Liver (tissue), 9 donors: ENCODE results near the gene CD28. TPM values are rescaled to one million over a fixed set of nuclear protein-coding genes. Genes with fewer than 3 reads are reported as not detected.

Experiments
- DNase-seq: peaks from one replicate; pipeline ENCODE4 v3.0.0-alpha.2; 2017; ENCODE audit warnings: low spot score
- H3K27ac ChIP-seq, 2 donors: one replicate each; pipeline ENCODE4 v1.7.0; 2013; ENCODE audit warnings: inconsistent platforms in 2 of 2, low read length in 2 of 2, control low read depth in 1 of 2, low read depth in 1 of 2, mild to moderate bottlenecking in 1 of 2
- H3K27me3 ChIP-seq, 4 donors: one replicate each; pipeline versions ENCODE4 v1.6.1 to v1.7.0; 2013; ENCODE audit warnings: low read length in 3 of 4, inconsistent platforms in 1 of 4, mild to moderate bottlenecking in 1 of 4, moderate library complexity in 1 of 4; ENCODE audit not compliant: control insufficient read depth in 4 of 4, insufficient read depth in 4 of 4
- H3K36me3 ChIP-seq, 4 donors: one replicate each; pipeline versions ENCODE4 v1.6.1 to v1.7.0; 2013; ENCODE audit warnings: low read length in 3 of 4, mild to moderate bottlenecking in 3 of 4, low read depth in 1 of 4, moderate library complexity in 1 of 4; ENCODE audit not compliant: control insufficient read depth in 4 of 4, insufficient read depth in 3 of 4
- H3K4me1 ChIP-seq, 4 donors: one replicate each; pipeline versions ENCODE4 v1.6.1 to v1.7.0; 2013; ENCODE audit warnings: low read length in 3 of 4, mild to moderate bottlenecking in 3 of 4, moderate library complexity in 1 of 4; ENCODE audit not compliant: control insufficient read depth in 4 of 4, insufficient read depth in 4 of 4
- H3K4me3 ChIP-seq, 3 donors: one replicate each; pipeline versions ENCODE4 v1.6.1 to v1.7.0; 2013; ENCODE audit warnings: low read length in 3 of 3, control low read depth in 1 of 3, low read depth in 1 of 3, mild to moderate bottlenecking in 1 of 3
- H3K9ac ChIP-seq, 2 donors: one replicate each; pipeline ENCODE4 v1.7.0; 2013; ENCODE audit warnings: low read length in 2 of 2, mild to moderate bottlenecking in 2 of 2, moderate library complexity in 2 of 2, control low read depth in 1 of 2, low read depth in 1 of 2
- H3K9me3 ChIP-seq, 4 donors: one replicate each; pipeline versions ENCODE4 v1.6.1 to v1.7.0; 2013; ENCODE audit warnings: low read length in 3 of 4; ENCODE audit not compliant: control insufficient read depth in 4 of 4
- EGR1 ChIP-seq, 2 donors: IDR thresholded peaks; 2 replicates each; pipeline ENCODE4 v1.6.1; 2016 to 2018; ENCODE audit warnings: antibody characterized with exemption in 2 of 2, low read depth in 2 of 2
- FOXA1 ChIP-seq: IDR thresholded peaks from 2 replicates; pipeline ENCODE4 v1.6.1; 2016; ENCODE audit warnings: antibody characterized with exemption
- FOXA2 ChIP-seq: IDR thresholded peaks from 2 replicates; pipeline ENCODE4 v1.6.1; 2016; ENCODE audit warnings: antibody characterized with exemption
- GABPA ChIP-seq, 2 donors: IDR thresholded peaks in 1 of 2; conservative IDR thresholded peaks in 1 of 2; 2 replicates each; pipeline ENCODE4 v1.6.1; 2016; ENCODE audit warnings: antibody characterized with exemption in 2 of 2, mild to moderate bottlenecking in 1 of 2, moderate library complexity in 1 of 2
- HNF4A ChIP-seq, 2 donors: conservative IDR thresholded peaks; 2 replicates each; pipeline ENCODE4 v1.6.1; 2016; ENCODE audit warnings: antibody characterized with exemption in 2 of 2, mild to moderate bottlenecking in 2 of 2
- HNF4G ChIP-seq: IDR thresholded peaks from 2 replicates; pipeline ENCODE4 v1.6.1; 2016; ENCODE audit warnings: antibody characterized with exemption
- JUND ChIP-seq, 2 donors: IDR thresholded peaks; 2 replicates each; pipeline ENCODE4 v1.6.1; 2016; ENCODE audit warnings: antibody characterized with exemption in 2 of 2
- NR2F2 ChIP-seq: IDR thresholded peaks from 2 replicates; pipeline ENCODE4 v1.6.1; 2016; ENCODE audit warnings: antibody characterized with exemption
- RAD21 ChIP-seq, 2 donors: IDR thresholded peaks; 2 replicates each; pipeline ENCODE4 v1.6.1; 2016; ENCODE audit warnings: antibody characterized with exemption in 2 of 2, mild to moderate bottlenecking in 2 of 2
- RXRA ChIP-seq, 2 donors: IDR thresholded peaks; 2 replicates each; pipeline ENCODE4 v1.6.1; 2017 to 2018; ENCODE audit warnings: antibody characterized with exemption in 2 of 2, mild to moderate bottlenecking in 1 of 2
- SP1 ChIP-seq: IDR thresholded peaks from 2 replicates; pipeline ENCODE4 v1.6.1; 2018; ENCODE audit warnings: antibody characterized with exemption, mild to moderate bottlenecking
- TAF1 ChIP-seq: conservative IDR thresholded peaks from 2 replicates; pipeline ENCODE4 v1.6.1; 2016; ENCODE audit warnings: antibody characterized with exemption, mild to moderate bottlenecking
- YY1 ChIP-seq: IDR thresholded peaks from 2 replicates; pipeline ENCODE4 v1.6.1; 2016; ENCODE audit warnings: antibody characterized with exemption, mild to moderate bottlenecking
- WGBS: extraction: QIAGEN DNeasy Blood & Tissue Kit; methylation state at CpG from one replicate; pipeline ENCODE4 v1.1.7; 2013; 5-methylcytosine and 5-hydroxymethylcytosine counted together
- polyA plus RNA-seq, 2 donors: library from polyadenylated mRNA; stranded (reverse) in 1 of 2; unstranded in 1 of 2; fragments of 200-250 nt in 1 of 2; fragments of >200 nt in 1 of 2; fragmentation: Nextera tagmentation in 1 of 2; extraction: Ambion mirVana in 1 of 2; gene quantifications; one replicate each; pipeline versions ENCODE4 v1.2.1 to v1.2.3, GENCODE V29; 2013 to 2015
- total RNA-seq, 2 donors: library from RNA; depleted of rRNA; stranded (reverse); fragments of >200 nt; gene quantifications; one replicate each; pipeline ENCODE4 v1.2.3, GENCODE V29; 2014
- TF ChIP-seq, protein P1 (sequence below): fragments of 150-350 bp; IDR thresholded peaks from 2 replicates; pipeline ENCODE4 v1.5.1; 2017; ENCODE audit warnings: improper control_type of control experiment, low read depth, low read length; ENCODE audit not compliant: missing input control
- TF ChIP-seq, protein P2 (sequence below): IDR thresholded peaks from 2 replicates; pipeline ENCODE4 v1.6.1; 2016; ENCODE audit warnings: antibody characterized with exemption, mild to moderate bottlenecking
- TF ChIP-seq, protein P3 (sequence below): IDR thresholded peaks from 2 replicates; pipeline ENCODE4 v1.6.1; 2016; ENCODE audit warnings: antibody characterized with exemption
- TF ChIP-seq, protein P4 (sequence below): IDR thresholded peaks from 2 replicates; pipeline ENCODE4 v1.6.1; 2016; ENCODE audit warnings: antibody characterized with exemption
- donor health status: healthy.
- donor health status: healthy.
- donor health status: healthy.
- donor health status: healthy.
- donor health status: healthy.

CD28 gene
- total and polyA plus RNA-seq, 4 donors = 0.08 to 0.93 (median 0.33) TPM

DNA sequence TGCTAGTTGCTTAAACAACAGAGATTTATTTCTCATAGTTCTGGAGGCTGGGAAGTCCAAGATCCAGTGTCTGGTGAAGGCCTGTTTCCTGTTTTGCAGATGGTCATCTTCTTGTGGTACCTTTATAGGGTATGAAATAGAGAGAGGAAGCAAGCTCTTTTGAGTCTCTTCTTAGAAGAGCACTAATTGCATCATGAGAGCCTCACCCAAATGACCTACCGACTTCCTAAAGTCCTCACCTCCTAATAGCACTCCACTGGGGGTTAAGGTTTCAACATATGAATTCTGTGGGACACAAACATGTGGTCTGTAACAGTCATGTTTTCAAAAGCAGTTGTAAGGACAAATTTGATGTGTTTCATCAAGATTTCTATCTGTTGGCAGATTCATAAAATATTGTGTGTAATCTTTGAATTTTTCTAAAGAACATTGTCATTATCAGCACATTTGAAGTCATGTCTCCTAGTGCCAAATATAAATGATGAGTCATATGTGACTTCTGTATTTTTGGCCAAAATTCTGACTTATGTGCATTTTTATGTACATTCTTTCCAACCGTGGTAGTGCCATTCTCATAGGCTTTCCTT, 45.3 kb downstream of the CD28 start:
- Histone ChIP-seq H3K9me3 (peaks cover 0 to 4% (median 0%) of the 10 kb centered on the region in 4 donors), H3K4me3 (no peak overlapping the region), H3K36me3 (no peaks in the 10 kb centered on the region), H3K4me1 (no peaks in the 10 kb centered on the region), H3K27me3 (no peaks in the 10 kb centered on the region), H3K9ac (no peak overlapping the region), H3K27ac (no peak overlapping the region)
- TF ChIP-seq YY1 (no peak), FOXA1 (no peak), TAF1 (no peak), RXRA (IDR thresholded peaks at IDR 0.05) (no peak), GABPA (IDR thresholded peaks at IDR 0.05 in 1 of 2, conservative IDR thresholded peaks at IDR 0.05 in 1 of 2) (no peak), HNF4A (conservative IDR thresholded peaks at IDR 0.05) (no peak), RAD21 (IDR thresholded peaks at IDR 0.05) (no peak), NR2F2 (no peak), HNF4G (no peak), FOXA2 (no peak), JUND (IDR thresholded peaks at IDR 0.05) (no peak), SP1 (no peak)
- TF ChIP-seq, protein P1, sequence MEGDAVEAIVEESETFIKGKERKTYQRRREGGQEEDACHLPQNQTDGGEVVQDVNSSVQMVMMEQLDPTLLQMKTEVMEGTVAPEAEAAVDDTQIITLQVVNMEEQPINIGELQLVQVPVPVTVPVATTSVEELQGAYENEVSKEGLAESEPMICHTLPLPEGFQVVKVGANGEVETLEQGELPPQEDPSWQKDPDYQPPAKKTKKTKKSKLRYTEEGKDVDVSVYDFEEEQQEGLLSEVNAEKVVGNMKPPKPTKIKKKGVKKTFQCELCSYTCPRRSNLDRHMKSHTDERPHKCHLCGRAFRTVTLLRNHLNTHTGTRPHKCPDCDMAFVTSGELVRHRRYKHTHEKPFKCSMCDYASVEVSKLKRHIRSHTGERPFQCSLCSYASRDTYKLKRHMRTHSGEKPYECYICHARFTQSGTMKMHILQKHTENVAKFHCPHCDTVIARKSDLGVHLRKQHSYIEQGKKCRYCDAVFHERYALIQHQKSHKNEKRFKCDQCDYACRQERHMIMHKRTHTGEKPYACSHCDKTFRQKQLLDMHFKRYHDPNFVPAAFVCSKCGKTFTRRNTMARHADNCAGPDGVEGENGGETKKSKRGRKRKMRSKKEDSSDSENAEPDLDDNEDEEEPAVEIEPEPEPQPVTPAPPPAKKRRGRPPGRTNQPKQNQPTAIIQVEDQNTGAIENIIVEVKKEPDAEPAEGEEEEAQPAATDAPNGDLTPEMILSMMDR = no peak
- TF ChIP-seq, protein P2, sequence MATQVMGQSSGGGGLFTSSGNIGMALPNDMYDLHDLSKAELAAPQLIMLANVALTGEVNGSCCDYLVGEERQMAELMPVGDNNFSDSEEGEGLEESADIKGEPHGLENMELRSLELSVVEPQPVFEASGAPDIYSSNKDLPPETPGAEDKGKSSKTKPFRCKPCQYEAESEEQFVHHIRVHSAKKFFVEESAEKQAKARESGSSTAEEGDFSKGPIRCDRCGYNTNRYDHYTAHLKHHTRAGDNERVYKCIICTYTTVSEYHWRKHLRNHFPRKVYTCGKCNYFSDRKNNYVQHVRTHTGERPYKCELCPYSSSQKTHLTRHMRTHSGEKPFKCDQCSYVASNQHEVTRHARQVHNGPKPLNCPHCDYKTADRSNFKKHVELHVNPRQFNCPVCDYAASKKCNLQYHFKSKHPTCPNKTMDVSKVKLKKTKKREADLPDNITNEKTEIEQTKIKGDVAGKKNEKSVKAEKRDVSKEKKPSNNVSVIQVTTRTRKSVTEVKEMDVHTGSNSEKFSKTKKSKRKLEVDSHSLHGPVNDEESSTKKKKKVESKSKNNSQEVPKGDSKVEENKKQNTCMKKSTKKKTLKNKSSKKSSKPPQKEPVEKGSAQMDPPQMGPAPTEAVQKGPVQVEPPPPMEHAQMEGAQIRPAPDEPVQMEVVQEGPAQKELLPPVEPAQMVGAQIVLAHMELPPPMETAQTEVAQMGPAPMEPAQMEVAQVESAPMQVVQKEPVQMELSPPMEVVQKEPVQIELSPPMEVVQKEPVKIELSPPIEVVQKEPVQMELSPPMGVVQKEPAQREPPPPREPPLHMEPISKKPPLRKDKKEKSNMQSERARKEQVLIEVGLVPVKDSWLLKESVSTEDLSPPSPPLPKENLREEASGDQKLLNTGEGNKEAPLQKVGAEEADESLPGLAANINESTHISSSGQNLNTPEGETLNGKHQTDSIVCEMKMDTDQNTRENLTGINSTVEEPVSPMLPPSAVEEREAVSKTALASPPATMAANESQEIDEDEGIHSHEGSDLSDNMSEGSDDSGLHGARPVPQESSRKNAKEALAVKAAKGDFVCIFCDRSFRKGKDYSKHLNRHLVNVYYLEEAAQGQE = no peak
- TF ChIP-seq, protein P3, sequence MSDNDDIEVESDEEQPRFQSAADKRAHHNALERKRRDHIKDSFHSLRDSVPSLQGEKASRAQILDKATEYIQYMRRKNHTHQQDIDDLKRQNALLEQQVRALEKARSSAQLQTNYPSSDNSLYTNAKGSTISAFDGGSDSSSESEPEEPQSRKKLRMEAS = no peak
- TF ChIP-seq, protein P4, sequence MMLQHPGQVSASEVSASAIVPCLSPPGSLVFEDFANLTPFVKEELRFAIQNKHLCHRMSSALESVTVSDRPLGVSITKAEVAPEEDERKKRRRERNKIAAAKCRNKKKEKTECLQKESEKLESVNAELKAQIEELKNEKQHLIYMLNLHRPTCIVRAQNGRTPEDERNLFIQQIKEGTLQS = no peak
- DNase-seq = no peak
- 84% methylated on average over 2 of the region's 2 CpGs for WGBS

DNA sequence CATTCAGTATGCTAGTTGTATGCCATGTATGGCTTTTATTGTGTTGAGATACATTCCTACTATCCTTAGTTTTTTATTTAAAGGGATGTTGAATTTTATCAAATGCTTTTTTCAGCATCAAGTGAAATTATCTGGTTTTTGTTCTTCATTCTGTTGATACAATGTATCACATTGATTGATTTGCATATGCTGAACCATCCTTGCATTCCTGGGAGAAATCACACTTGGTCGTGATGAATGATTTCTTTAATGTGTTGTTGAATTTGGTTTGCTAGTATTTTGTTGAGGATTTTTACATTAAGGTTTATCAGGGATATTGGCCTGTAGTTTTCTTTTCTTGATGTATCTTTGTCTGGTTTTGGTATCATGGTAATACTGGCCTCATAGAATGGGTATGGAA, 49.7 kb downstream of the CD28 start:
- Histone ChIP-seq H3K4me1 (no peaks in the 10 kb centered on the region), H3K27me3 (no peaks in the 10 kb centered on the region), H3K9me3 (peaks cover 0 to 4% (median 0%) of the 10 kb centered on the region in 4 donors), H3K4me3 (no peak overlapping the region), H3K27ac (no peak overlapping the region), H3K36me3 (no peaks in the 10 kb centered on the region), H3K9ac (no peak overlapping the region)
- 78% methylated on average over 1 of the region's 1 CpG for WGBS
- no peak for DNase-seq
- TF ChIP-seq, protein P1 = no peak
- TF ChIP-seq EGR1 (IDR thresholded peaks at IDR 0.05; ENCODE audit: low read depth in 2 of 2) = no peak
- no peak for TF ChIP-seq FOXA2
- TF ChIP-seq RXRA (IDR thresholded peaks at IDR 0.05) = no peak
- no peak for TF ChIP-seq TAF1
- no peak for TF ChIP-seq HNF4A (conservative IDR thresholded peaks at IDR 0.05)
- TF ChIP-seq, protein P2 = no peak
- TF ChIP-seq, protein P3 = no peak
- TF ChIP-seq, protein P4 = no peak
